Left hindlimb (tissue), 1 donor: ENCODE results near the gene METTL26.
"Not testable (repeated sequence)": the region's sequence is repeated elsewhere in the genome, so short reads cannot be mapped to it uniquely, and the experiment has no call there.

Source experiments
- DNase-seq: peaks from one replicate; pipeline ENCODE4 v3.0.0-alpha.2; 2018

Gene METTL26

GRCh38 chr16:624526-625070, 11.5 kb downstream of the METTL26 start:
- no peak for DNase-seq

GRCh38 chr16:622920-623280, 13.2 kb downstream of the METTL26 start:
- DNase-seq: no peak

- DNase-seq: no peak
Observed at GRCh38 chr16:621526-622105, 14.5 kb downstream of the METTL26 start.

GRCh38 chr16:620700-621525, 15.2 kb downstream of the METTL26 start:
- DNase-seq: no peak

- DNase-seq: no peak
Observed at GRCh38 chr16:619476-620100, 16.5 kb downstream of the METTL26 start.

- no peak for DNase-seq
Observed at GRCh38 chr16:617855-618254, 18.2 kb downstream of the METTL26 start.

GRCh38 chr16:616733-617586, 19.1 kb downstream of the METTL26 start:
- DNase-seq: no peak

- no peak for DNase-seq
Observed at GRCh38 chr16:615122-615521, 21.0 kb downstream of the METTL26 start.

GRCh38 chr16:610513-611381, 25.4 kb downstream of the METTL26 start:
- DNase-seq: no peak

GRCh38 chr16:609984-610383, 26.1 kb downstream of the METTL26 start:
- DNase-seq: no peak

- DNase-seq: no peak
Observed at GRCh38 chr16:609316-609715, 26.8 kb downstream of the METTL26 start.

- no peak for DNase-seq
Observed at GRCh38 chr16:608019-608418, 28.1 kb downstream of the METTL26 start.

- no peak for DNase-seq
Observed at GRCh38 chr16:606656-607307, 29.3 kb downstream of the METTL26 start.

GRCh38 chr16:603933-604332, 32.2 kb downstream of the METTL26 start:
- DNase-seq: no peak

GRCh38 chr16:600781-601180, 35.3 kb downstream of the METTL26 start:
- no peak for DNase-seq

GRCh38 chr16:598823-599739, 37.0 kb downstream of the METTL26 start:
- DNase-seq: no peak

- DNase-seq: not testable (repeated sequence)
Observed at GRCh38 chr16:597655-598054, 38.5 kb downstream of the METTL26 start.

- DNase-seq: no peak
Observed at GRCh38 chr16:596736-597060, 39.4 kb downstream of the METTL26 start.

- no peak for DNase-seq
Observed at GRCh38 chr16:595942-596735, 40.0 kb downstream of the METTL26 start.
